HG02970 (cell line): Measurements from ENCODE around the gene RPL38.

Source experiments
- ATAC-seq: cut with Tn5 transposase; IDR thresholded peaks from one replicate; pipeline ENCODE4 v1.9.1; 2021; ENCODE audit warnings: mild to moderate bottlenecking, moderate library complexity, moderate number of reproducible peaks; ENCODE audit not compliant: unreplicated experiment, low FRiP score

RPL38 gene

GRCh38 chr17:74245145-74245831 lies 41.8 kb downstream of the RPL38 start:
- no peak for ATAC-seq

- ATAC-seq = no peak
Observed at GRCh38 chr17:74245871-74246270, 42.4 kb downstream of the RPL38 start.

- no peak for ATAC-seq
Observed at GRCh38 chr17:74249590-74250270, 46.3 kb downstream of the RPL38 start.

GRCh38 chr17:74250324-74250995 lies 47.0 kb downstream of the RPL38 start:
- ATAC-seq = no peak

GRCh38 chr17:74251051-74251450 lies 47.6 kb downstream of the RPL38 start:
- ATAC-seq = no peak

- ATAC-seq = no peak
Observed at GRCh38 chr17:74251569-74251968, 48.1 kb downstream of the RPL38 start.

- no peak for ATAC-seq
Observed at GRCh38 chr17:74252211-74252610, 48.7 kb downstream of the RPL38 start.

GRCh38 chr17:74253036-74253435 lies 49.6 kb downstream of the RPL38 start:
- ATAC-seq = no peak

GRCh38 chr17:74257311-74257710 lies 53.8 kb downstream of the RPL38 start:
- no peak for ATAC-seq

GRCh38 chr17:74259667-74260524 lies 56.4 kb downstream of the RPL38 start:
- ATAC-seq = no peak
